22Rv1 (cell line): ENCODE data around the gene ANKRD33B.

Source experiments
- H3K27ac ChIP-seq: fragments of 450-650 bp; 2 replicates; pipeline ENCODE4 v1.5.1; 2017
- CTCF ChIP-seq: fragments of 450-650 bp; IDR thresholded peaks from 2 replicates; pipeline ENCODE4 v1.5.1; 2017; ENCODE audit warnings: mild to moderate bottlenecking
- ZFX ChIP-seq: fragments of 450-650 bp; IDR thresholded peaks from 2 replicates; pipeline ENCODE4 v1.6.1; 2017; ENCODE audit warnings: antibody characterized with exemption, borderline replicate concordance

ANKRD33B gene

DNA sequence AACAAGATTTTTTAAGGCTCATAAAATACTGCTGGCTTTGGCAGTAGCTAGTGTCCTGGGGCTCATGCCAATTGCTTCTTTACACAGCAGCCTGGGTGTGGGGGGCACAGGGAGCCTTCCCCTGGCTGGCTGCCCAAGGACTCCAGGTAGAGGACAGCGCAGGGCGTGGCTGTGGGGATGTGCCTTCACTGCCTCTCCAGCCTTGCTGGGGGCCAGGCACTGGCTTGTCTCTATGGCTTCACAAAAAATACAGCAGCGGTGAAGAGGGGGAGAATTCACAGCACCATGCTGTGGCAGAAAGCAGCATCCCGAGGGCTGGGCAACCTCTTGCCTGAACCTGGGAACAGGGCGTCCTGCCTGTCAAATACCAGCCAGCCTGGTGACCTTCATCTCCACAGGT is 139.8 kb downstream of the ANKRD33B start:
- TF ChIP-seq ZFX (no peak), CTCF (no peak)
- H3K27ac ChIP-seq = no peak overlapping the region

DNA sequence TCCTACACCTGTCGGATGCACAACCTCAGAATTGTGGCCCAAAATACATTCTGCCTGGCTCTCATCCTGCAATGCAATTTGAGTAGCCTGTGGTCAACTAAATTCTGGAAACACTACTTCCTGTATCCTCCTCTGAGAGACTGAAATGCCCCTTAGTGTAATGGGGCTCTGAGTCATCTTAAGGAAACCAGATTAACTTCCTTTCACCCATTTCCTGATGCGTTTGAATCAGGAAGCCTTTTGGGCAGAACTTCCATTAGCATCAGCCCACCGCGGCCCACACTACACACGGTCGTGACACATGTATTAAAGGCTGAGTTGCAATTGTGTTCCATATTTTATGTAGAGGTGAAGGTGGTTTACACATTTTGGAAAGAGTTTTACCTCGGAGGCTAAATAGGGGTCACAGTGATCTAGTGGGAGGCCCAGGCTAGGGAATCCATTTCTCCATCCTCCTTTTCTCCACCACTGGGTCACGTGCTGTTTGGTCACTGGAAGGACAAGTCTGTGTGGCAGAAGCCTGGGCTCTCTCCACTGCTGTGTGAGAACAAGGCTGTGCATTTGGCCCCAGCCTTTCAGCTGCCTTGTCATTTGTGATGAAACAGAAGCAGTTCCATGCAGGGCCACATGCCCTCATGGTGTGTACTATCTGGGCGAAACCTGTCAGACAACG is 141.2 kb downstream of the ANKRD33B start:
- H3K27ac ChIP-seq = no peak overlapping the region
- no peak for TF ChIP-seq CTCF
- TF ChIP-seq ZFX = no peak

DNA sequence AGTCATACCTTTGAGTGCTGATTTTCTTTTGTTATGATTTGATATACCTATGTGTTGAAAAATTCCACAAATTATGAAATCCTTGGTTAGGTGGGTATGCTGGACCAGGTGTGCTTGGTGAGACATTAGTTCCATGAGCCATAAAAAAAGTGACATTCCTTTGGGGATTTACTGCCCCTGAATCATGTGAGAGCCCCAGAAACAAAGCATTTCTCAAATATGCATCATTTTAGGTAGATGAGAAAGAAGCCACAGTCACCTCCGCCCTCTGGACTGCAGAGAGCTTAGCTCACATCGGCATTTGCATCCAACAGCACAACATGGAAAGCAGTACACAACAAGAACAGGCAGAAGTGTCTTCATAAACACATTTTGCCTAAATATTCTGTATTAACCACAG is 141.9 kb downstream of the ANKRD33B start:
- TF ChIP-seq ZFX (no peak), CTCF (no peak)

DNA sequence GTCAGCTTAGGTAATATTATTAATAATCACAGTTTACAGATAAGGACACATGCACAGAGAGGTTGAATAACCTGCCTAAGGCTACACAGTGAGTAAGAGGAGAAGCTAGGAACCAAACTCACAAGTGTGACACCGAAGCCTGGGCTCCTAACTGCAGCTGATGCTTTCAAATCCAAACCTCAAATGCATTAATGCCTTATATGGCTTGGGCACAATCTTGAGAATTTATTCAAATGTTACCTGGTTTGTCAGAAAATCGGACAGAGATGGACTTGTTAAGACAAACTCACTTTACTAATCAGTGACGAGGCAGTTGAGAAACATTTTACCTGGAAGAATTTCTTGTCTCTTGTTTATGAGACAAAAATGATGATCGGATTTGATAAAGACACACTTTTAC is 142.5 kb downstream of the ANKRD33B start:
- H3K27ac ChIP-seq = no peak overlapping the region
- TF ChIP-seq ZFX (no peak), CTCF (no peak)

More for the DNA sequence above, 141.9 kb downstream of the ANKRD33B start:
- H3K27ac ChIP-seq = no peak overlapping the region
